Cardiac muscle cell (in vitro differentiated cells and primary cell): Measurements from ENCODE around the gene DUS3L. TPM values are rescaled to one million over a fixed set of nuclear protein-coding genes. Genes with fewer than 3 reads are reported as not detected.

Experiments used
- DNase-seq, 2 donors: peaks; one replicate each; pipeline versions ENCODE4 v3.0.0 to v3.0.0-alpha.2; 2010 to 2017; ENCODE audit warnings: low read depth in 1 of 2, low spot score in 1 of 2
- H3K27ac ChIP-seq: fragments of 200-600 bp; sonication (generic); 2 replicates; pipeline ENCODE4 v1.5.1; 2016
- H3K27me3 ChIP-seq: fragments of 200-600 bp; sonication (generic); 2 replicates; pipeline ENCODE4 v1.6.0; 2016; ENCODE audit warnings: control low read depth
- H3K36me3 ChIP-seq: fragments of 200-600 bp; sonication (generic); 2 replicates; pipeline ENCODE4 v1.5.1; 2016; ENCODE audit warnings: control low read depth
- H3K4me1 ChIP-seq: fragments of 200-600 bp; sonication (generic); 2 replicates; pipeline ENCODE4 v1.8.1; 2017; ENCODE audit warnings: low read depth, mild to moderate bottlenecking, mixed run types
- H3K4me3 ChIP-seq: fragments of 200-600 bp; sonication (generic); 2 replicates; pipeline ENCODE4 v1.5.1; 2016; ENCODE audit warnings: mild to moderate bottlenecking
- H3K9me3 ChIP-seq: fragments of 200-600 bp; sonication (generic); 2 replicates; pipeline ENCODE4 v1.5.1; 2017; ENCODE audit warnings: low read depth, mild to moderate bottlenecking, control low read depth
- CTCF ChIP-seq: IDR thresholded peaks from 2 replicates; pipeline ENCODE4 v1.5.1; 2012; ENCODE audit warnings: low read depth, mild to moderate bottlenecking, low read length
- polyA plus RNA-seq: library from polyadenylated mRNA; unstranded; fragments of >200 nt; fragmentation: Nextera tagmentation; extraction: Ambion mirVana; gene quantifications from 2 replicates; pipeline ENCODE4 v1.2.1, GENCODE V29; 2016
- total RNA-seq: library from RNA; depleted of rRNA; stranded (reverse); fragments of >200 nt; gene quantifications from 2 replicates; pipeline ENCODE4 v1.2.3, GENCODE V29; 2016

The DUS3L gene
- total and polyA plus RNA-seq, 2 experiments from 2014 or later = 39.1 to 43.4 TPM

- TF ChIP-seq CTCF = no peak
- H3K4me3 ChIP-seq = no peak overlapping the region
- H3K4me1 ChIP-seq = peaks cover 7% of the 10 kb centered on the region
- no peak overlapping the region for H3K27ac ChIP-seq
- H3K9me3 ChIP-seq = no peaks in the 10 kb centered on the region
- no peak for DNase-seq
- H3K36me3 ChIP-seq = no peaks in the 10 kb centered on the region
- H3K27me3 ChIP-seq = no peaks in the 10 kb centered on the region
Measured at GRCh38 chr19:5808120-5808816, 17.3 kb upstream of the DUS3L start.

GRCh38 chr19:5806905-5807304 is 15.9 kb upstream of the DUS3L start:
- Histone ChIP-seq H3K4me3 (no peak overlapping the region), H3K36me3 (no peaks in the 10 kb centered on the region), H3K4me1 (peaks cover 7% of the 10 kb centered on the region), H3K27ac (no peak overlapping the region), H3K9me3 (no peaks in the 10 kb centered on the region), H3K27me3 (no peaks in the 10 kb centered on the region)
- TF ChIP-seq CTCF = no peak
- no peak for DNase-seq

- Histone ChIP-seq H3K4me1 (peaks cover 7% of the 10 kb centered on the region), H3K9me3 (no peaks in the 10 kb centered on the region)
- no peak for TF ChIP-seq CTCF
Measured at GRCh38 chr19:5806133-5806489, 15.1 kb upstream of the DUS3L start.

GRCh38 chr19:5805462-5806132 is 14.6 kb upstream of the DUS3L start:
- H3K36me3 ChIP-seq = no peaks in the 10 kb centered on the region
- peak overlapping the region; percentile 53 for H3K4me3 ChIP-seq
- peak; percentile 60 to 93 for DNase-seq
- TF ChIP-seq CTCF = peak; percentile 79
- H3K27me3 ChIP-seq = no peaks in the 10 kb centered on the region
- no peaks in the 10 kb centered on the region for H3K9me3 ChIP-seq
- peaks cover 7% of the 10 kb centered on the region for H3K4me1 ChIP-seq
- H3K27ac ChIP-seq = no peak overlapping the region

More at GRCh38 chr19:5806133-5806489, 15.1 kb upstream of the DUS3L start:
- no peak for DNase-seq
- Histone ChIP-seq H3K36me3 (no peaks in the 10 kb centered on the region), H3K4me3 (peak overlapping the region; percentile 53), H3K27ac (no peak overlapping the region), H3K27me3 (no peaks in the 10 kb centered on the region)

- no peak for TF ChIP-seq CTCF
- H3K27me3 ChIP-seq = no peaks in the 10 kb centered on the region
- DNase-seq = peak in 1 of 2 donors; percentile 71
Measured at GRCh38 chr19:5804516-5805461, 13.8 kb upstream of the DUS3L start, which contains the start of gene NRTN. NRTN (plus strand) TSS chr19:5805067; CDS start chr19:5824166, 19,099 bp downstream.

More at GRCh38 chr19:5804516-5805461, 13.8 kb upstream of the DUS3L start, which contains the start of gene NRTN:
- H3K9me3 ChIP-seq = no peaks in the 10 kb centered on the region
- H3K4me1 ChIP-seq = peaks cover 7% of the 10 kb centered on the region
- no peak within 1 kb of the TSS for H3K27ac ChIP-seq
- no peaks in the 10 kb centered on the region for H3K36me3 ChIP-seq
- H3K4me3 ChIP-seq = peak within 1 kb of the TSS; percentile 53
